Glomerular visceral epithelial cell (primary cell): ENCODE results near the gene BCORL1.

ENCODE experiments used
- DNase-seq: peaks from one replicate; pipeline ENCODE4 v3.0.0-alpha.2; 2016; ENCODE audit errors: extremely low spot score

The BCORL1 gene

DNA sequence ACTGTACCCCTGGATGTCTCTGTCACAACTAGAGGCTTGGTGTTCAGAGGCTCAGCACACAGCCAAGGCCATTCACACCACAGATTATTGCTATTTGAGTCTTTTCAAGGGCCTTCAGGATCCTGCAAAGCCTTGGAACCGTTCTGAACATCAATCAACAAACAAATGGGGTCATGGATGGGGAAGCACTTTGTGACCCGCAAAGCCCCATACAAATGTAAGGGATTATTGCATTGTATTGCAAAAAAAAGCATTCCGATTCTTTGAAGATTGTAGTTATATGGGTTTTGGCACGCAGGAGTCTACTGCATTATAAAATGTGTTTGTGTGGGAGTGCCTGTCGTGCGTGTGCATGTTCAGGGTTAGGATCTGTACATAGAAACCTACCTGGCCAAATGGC, 17.3 kb upstream of the BCORL1 start:
- no peak for DNase-seq

DNA sequence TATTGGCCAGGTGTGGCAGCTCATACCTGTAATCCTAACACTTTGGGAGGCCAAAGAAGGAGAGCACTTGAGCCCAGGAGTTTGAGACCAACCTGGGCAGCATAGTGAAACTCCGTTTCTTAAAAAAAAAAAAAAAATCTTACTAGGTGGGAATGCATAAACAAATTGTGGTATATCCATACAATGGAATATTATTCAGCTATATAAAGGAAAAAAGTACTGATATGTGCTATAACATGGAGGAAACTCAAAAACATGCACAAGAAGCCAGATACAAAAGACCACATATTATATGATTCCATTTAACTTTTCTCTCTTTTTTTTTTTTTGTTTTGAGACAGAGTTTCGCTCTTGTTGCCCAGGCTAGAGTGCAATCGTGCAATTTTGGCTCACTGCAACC, 13.5 kb upstream of the BCORL1 start:
- DNase-seq: no peak

DNA sequence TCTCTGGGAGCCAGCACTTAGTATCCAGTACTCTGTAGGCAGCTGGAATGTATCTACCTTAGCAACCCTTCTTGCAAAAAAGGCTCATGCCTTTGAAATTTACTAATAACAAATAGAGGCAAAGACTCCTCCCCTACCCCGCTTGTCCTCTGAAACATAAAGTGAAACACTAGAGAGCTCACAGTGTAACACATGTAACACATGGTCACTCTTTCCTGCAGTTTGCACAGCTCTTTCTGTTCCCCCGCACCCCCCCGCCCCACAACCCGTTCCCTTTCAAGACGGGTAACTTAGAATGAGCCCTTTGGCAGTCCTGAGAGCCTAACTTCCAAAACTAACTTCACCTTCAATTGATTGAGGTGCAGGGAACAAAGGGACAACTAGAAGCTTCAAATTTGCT, 6.0 kb upstream of the BCORL1 start:
- no peak for DNase-seq

DNA sequence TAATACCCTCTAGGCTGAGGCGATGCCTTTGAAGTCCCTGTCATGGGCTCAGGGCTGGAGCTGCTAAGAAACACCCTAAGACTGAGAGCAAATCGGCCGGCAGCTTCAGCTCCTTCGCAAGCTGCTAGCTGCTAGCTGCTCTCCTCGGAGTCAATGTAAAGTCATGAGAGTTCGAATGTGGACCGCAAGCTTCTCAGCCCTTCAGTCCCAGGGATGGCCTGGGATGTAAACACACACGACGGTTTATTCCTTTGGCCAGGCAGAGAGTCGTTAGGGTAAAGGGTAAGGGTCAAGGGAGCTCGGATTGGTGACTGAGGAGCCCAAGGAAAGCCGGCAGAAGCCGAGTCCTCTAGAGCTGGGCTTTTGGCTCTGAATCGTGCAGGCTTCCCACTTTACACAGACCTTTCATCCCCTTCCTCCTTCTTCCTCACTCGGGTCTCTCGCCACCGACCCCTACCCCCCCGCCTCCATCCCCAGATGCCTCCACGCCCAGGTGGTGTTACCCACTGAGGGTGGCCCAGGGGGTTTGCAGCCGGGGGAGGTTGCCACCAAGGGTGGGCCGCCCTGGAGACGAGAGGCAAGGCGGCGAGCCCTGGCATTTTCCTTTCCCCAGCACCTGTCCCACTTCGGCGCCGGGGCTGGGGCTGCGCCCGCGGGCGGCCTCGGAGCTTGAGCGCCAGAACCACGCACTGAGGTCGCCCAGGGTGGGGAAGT, 3.1 kb upstream of the BCORL1 start:
- DNase-seq: no peak

DNA sequence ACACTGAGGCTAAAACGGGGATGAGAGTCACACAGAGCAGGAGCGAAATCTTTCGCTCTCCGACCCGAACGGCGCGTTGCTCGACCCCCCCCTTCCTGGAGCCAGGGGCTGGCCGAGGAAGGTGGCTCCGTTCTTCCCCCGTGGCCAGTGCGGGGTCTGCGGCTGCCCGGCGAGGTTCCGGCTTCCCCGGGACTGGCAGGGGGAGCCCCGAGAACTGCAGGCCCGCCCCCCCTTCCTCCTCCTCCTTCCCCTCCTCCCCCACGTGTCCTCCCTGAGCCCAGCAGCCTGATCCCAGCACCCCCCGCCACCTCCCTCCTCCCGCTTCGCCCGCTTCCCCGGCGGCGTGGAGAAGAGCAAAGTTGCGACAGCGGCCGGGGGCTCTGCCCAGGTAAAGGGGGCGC, 2.4 kb upstream of the BCORL1 start:
- DNase-seq: no peak

DNA sequence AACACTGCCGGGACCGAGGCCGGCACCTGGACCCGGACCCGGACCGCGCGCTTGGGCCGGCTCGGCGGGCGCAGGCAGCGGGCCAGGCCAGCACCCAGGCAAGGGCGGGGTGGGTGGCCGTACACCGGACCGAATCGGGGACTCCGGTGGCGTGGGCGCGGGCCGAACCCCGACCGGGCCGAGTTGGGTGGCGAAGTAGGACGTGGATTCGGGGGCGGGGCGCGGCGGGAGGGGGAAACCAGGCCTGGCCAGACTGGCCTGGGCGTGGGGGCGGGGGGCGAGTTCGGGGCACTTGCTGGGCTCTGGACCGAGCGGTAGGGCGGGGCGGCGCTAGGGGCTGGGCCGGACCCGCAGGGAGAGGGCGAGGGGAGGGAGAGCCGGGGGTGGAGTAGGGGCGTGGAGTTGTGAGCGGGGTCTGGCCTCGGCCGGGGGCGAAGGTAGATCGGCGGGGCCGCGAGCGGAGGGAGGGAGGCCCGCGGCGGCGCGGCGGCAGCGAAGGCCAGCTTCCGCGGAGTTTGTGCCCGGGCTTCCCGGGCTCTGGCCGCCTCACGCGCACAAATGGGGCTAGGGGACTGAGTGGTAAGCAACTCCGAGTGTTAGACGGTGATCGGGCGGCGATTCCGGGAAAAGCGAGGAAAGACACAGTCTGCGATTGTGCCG, 1.8 kb upstream of the BCORL1 start:
- peak; percentile 27 for DNase-seq

DNA sequence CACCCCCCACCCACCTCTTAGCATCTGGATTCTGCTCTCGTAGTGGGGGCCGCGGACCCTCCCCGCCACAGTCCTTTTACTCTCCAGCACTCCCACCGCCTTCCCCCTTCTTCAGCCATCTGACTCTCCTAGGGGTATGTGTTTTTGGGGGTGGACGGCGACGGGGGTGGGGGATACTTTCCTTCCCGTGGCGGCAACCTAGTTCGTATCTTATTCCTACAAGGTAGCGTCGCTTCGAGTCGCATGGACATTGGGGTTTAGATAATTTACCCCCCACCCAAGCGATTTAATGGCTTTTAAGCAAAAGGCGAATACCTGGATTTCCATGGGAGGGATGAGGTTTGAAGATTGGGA, 1.3 kb upstream of the BCORL1 start:
- no peak for DNase-seq

DNA sequence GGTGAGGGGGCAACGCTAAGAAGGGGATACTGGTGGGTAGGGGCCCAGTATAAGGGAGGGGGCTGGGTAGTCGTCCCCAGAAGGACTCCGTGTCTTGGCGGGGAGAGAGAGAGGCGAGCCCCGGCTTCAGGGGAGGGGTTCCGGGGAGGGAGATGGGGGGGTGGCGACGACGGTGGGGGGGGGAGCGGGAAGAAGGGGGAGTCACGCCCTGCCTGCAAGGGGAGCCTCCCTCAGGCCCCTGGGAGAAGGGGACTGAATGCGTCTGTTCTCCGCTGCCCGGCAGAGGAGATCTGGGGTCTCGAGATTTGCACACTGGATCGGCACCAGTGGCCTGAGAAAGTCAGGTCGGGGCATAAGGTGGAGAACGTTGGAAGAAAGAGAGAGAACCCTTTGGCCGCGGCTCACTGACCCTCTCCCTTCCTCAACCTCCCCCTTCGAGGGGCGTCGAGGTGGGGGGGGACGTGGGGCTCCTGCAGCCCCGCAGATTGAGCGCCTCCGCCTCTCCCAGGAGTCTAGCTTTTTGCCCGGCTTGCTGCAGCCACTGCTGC, 609 bp upstream of the BCORL1 start:
- no peak for DNase-seq

DNA sequence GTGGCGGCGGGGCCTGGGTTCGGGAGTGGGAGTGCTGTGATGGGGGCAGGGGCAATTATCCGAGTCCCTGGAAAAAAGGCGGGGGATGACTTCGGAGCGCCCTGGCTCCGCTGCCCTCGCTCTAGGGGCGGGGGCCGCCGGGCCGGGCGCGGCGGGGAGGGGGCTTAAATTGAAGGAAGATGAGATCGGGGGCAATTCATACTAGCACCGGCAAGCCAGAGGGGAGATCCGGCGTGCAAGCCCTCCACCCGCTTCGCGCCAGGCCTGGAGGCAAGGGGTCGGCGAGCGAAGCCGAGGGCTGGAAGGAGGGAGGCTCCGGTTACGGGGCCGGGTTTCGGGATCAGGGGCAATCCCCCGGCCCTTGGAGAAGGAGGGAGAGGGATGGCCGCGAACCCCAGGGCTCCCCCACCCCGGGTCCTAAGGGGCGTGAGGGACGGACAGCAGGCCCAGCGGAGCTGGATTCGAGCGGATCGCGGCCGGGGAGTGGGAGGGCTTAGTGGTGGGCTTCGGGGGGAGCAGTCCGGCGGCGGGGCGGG, 1.2 kb downstream of the BCORL1 start:
- DNase-seq: no peak

DNA sequence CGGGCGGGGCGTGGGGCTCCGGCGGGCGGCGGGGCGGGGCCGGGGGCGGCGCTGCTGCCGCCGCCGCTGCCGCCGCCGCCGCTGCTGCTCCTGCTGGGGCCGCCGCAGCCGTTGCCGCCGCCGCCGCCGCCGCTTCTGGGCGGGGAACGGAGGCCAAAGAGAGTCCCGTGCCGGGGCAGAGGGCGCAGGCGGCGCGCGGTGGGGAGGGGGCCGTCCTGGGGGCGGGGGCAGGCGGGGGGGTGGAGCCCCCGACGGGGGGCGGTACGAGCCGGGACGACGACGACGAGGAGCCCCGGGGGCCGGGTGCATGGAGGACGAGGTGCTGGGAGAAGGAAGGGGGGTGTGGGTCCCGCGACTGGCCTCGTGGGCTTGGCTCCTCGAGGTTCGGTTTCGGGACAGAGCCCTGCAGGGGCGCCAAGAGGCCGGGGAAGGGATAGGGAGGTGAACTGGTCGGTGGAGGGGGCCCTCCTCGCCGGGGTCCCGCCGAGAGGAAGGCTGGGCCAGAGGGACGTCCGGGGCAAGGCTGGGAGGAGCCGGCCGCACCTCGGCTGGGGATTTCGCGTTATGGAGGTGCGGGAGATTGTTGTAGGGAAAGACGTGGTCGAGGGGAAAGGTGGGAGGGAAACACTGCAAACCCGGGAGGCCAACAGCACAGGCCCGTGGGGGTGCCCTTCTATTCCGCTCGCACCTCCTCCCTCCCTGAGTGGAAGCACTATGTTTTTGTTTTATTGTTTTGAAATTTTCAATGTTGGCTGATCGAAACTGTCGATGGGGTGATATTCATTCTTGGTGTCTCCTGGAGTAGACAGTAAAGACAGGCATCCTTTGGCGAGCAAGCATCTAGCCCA, 1.9 kb downstream of the BCORL1 start:
- DNase-seq: peak; percentile 41

DNA sequence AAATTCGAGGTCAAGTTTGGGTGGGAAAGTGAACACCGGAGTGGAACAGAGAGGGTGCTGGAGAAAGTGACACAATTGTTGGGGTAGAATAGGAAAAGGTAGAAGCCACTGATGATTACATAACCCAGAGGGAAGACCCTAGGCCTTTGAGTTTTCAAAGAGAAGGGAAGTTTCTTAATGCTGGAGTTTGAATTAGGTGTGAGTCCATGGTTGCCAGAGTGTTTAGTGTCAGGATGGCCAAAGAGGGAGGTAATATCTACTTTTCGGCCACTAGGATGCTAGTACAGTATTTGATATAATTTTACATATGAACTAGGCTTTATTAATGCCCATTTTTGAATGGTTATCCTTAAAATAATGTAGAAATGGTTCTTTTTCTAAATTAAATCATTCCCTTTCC, 5.4 kb downstream of the BCORL1 start:
- DNase-seq: no peak

DNA sequence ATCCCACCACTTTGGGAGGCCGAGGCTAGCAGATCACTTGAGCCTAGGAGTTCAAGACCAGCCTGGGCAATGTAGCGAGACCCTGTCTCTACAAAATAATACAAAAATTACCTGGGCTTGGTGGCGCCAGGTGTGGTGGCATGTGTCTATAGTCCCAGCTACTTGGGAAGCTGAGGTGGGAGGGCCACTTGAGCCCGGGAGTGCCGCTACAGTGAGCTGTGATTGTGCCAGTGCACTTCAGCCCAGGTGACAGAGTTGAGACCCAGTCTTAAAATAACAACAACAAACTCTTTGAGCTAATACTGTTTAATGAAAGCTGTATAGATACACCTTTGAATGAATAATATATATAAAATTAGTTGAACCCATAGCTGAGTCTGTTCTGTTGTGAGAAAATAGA, 9.7 kb downstream of the BCORL1 start:
- no peak for DNase-seq

DNA sequence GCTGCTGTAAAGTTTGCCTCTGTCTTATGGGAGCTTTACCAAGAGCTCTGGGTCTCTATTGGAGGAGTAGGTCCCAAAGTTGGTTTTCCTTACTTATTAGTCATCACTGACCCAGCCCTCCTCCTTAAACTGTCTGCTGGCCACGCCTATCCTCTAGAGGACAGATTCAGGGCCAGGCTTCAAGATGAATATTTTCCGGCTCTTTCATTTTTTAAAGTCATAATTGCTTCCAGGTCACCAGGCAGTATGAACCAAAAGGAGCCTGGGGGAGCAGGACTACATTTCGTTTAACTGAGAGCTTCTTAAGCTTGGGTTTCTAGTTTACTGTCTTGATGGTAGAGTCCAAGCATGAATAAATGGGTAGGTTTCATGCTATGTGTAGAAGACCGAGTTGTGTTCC, 13.7 kb downstream of the BCORL1 start:
- no peak for DNase-seq

DNA sequence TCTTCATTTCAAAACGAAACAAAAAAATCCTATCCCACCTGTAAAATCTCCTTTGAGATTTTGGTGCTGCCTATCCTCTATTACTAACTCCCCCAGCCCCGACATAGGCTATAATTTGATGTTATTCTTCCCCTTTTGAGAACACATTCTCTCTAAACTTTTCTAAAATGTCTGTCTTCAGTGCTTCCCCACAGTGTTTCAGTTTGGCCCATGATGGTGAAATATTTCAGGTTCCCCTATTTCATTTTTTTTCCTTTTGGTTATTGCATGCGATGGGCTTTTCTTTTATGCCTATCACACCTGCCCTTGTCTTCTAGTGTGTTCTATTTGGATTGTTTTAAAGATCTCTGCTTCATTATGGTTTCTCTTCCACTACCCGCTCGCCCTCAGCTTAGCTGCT, 14.7 kb downstream of the BCORL1 start:
- DNase-seq: no peak

DNA sequence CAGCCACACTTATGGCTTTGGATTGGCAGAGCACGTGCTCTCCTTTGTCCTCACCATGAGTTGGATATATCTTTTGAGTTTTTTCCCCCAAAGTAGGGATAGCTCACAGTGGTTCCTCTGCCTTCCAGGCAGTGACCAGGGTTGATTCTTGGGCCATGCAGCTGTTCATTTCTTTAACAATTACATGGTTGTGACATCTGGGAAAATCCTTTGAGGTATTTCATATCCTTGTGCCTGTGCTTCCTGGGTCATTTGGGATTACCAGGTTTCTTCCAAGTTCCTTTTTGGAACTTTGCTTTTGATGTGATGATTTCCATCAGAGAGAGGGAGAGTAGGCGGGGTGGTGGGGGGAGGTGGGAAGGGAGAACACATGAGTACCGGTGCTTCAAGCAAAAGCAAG, 15.6 kb downstream of the BCORL1 start:
- DNase-seq: no peak

DNA sequence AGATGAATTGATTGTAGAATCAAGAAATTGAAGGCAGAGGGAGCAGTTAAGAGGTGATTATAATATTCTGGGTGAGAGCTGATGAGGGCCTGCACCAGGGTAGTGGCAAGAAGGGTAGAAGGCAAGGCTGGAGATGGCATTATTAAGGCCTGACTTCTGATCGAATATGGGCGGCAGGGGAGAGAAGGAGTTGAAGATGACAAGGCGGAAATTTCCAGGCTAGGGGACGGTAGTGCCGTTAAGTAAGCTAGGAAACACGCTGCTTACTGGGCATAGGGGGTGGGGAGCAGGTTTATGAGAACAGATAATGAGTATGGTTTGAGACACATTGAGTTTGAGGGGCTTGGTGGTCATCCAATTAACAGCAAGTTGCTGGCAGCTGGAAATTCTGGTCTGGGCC, 19.5 kb downstream of the BCORL1 start:
- DNase-seq: no peak

DNA sequence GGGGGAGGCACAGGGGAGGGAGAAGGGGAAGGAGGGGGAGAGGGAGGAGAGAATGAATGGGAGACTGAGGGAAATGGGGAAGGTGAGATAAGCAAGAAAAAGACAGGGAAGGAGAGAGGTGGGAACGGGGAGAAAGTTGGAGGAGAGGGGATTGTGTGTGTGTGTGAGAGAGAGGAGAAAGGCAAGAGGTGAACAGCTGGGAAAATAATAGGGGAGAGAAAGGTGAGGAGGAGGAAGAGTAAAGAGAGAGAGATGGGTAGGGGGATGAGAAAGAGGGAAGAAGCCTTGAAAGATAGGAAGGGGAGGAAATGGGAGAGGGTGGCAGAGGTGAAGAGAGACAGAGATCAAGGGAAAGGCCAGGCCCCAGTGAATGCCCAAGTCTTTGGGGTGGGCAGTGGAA, 20.1 kb downstream of the BCORL1 start:
- no peak for DNase-seq

DNA sequence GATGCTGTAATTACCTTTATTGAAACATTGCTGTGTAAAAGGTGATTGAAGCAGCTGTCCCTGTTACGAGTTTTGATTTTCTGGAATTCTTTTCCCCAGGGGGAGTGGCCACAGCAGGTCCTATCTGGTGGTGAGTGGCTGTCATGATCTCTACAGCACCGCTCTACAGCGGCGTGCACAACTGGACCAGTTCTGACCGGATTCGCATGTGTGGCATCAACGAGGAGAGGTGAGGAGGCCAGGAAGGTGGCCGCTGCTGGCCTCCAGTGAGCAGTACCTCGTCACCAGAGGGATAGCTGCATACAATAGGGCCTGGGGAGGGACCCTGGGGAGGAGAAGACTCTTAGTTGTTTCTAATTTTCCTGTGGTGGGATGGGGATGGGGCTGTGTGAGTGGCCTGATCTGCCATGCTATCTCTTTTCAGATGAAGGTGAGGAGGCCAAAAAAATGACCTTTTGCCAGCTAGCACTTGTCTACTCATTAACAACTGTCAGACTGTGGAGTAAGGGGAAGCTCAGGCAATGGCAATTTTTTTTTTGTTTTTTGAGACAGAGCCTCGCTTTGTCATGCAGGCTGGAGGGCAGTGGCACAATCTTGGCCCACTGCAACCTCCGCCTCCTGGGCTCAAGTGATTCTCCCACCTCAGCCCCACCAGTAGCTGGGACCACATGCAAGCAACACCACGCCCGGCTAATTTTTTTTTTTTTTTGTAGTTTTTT, 22.8 kb downstream of the BCORL1 start:
- DNase-seq: no peak

DNA sequence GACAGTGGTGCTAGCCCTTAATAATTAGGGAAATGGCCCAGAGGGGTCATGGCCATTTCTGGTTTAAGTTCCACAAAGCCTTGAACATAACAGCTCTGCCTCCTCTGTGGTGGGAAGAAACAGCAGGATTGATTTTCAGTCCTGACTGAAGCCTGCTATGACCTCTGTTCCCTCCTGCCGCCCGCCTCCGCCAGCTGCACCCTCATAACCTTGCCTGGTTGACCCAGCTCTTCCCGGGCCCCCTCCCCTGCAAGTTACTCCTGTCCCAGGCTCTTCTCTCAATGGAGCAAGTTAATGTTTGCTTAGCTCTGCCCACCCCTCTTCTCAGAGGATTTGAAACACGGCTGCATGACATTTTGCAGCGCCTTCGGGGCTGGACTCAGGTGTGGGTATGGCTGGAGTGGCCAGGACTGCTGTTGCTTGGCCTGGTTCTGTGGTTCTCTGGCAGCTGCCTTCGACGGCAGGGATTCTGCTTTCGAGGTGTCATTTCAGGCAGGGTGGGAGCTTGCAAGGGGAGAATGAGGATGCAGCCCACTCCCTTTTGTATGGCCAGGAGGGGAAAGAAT, 27.3 kb downstream of the BCORL1 start:
- no peak for DNase-seq

DNA sequence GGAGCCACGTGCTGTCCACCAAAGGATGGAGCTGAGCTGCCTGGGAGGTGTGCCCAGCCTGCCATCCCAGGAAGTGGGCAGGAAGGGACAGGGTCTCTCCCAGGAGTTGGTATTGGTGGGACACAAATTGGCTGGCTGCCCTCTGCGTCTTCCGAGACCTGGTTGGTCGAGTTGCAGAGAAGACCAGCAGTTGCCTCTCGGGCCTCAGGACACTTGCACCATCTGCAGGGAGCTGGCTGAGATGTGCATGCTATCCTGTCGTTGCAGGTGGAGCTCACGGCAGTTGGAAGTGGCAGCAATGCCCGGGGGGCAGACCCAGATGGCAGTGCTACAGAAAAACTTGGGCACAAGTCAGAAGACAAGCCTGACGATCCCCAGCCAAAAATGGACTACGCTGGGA, 30.2 kb downstream of the BCORL1 start:
- DNase-seq: no peak

DNA sequence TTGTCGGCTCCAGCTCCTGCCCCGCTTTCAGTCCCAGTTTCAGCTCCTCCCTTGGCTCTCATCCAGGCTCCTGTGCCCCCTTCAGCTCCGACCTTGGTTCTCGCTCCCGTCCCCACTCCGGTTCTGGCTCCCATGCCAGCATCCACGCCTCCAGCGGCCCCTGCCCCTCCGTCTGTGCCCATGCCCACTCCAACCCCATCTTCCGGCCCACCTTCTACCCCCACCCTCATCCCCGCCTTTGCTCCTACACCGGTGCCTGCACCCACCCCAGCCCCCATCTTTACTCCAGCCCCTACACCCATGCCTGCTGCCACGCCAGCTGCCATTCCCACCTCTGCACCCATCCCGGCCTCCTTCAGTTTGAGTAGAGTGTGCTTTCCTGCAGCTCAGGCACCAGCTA, 31.2 kb downstream of the BCORL1 start:
- no peak for DNase-seq
